Fibroblast of villous mesenchyme (primary cell): ENCODE data around the gene FEN1. TPM values are rescaled to one million over a fixed set of nuclear protein-coding genes. Genes with fewer than 3 reads are reported as not detected.

Source experiments
- DNase-seq: peaks from one replicate; pipeline ENCODE4 v3.0.0-alpha.2; 2010; ENCODE audit warnings: low read depth
- H3K4me3 ChIP-seq: 2 replicates; pipeline ENCODE4 v1.5.1; 2011; ENCODE audit warnings: low read depth, mild to moderate bottlenecking, low read length
- CTCF ChIP-seq: IDR thresholded peaks from 2 replicates; pipeline ENCODE4 v1.5.1; 2012; ENCODE audit warnings: low read depth, mild to moderate bottlenecking, low read length; ENCODE audit not compliant: insufficient read depth
- total RNA-seq: library from RNA; depleted of rRNA; stranded (reverse); fragments of >200 nt; gene quantifications from 2 replicates; pipeline ENCODE4 v1.2.3, GENCODE V29; 2012

The FEN1 gene
- total RNA-seq, 1 donor: 27.6 TPM

GRCh38 chr11:61771195-61771894, 21.4 kb upstream of the FEN1 start:
- DNase-seq: no peak
- no peak overlapping the region for H3K4me3 ChIP-seq
- no peak for TF ChIP-seq CTCF

GRCh38 chr11:61771985-61772455, 20.7 kb upstream of the FEN1 start:
- no peak for DNase-seq
- H3K4me3 ChIP-seq: no peak overlapping the region
- no peak for TF ChIP-seq CTCF

- no peak for DNase-seq
- no peak overlapping the region for H3K4me3 ChIP-seq
- no peak for TF ChIP-seq CTCF
Measured at GRCh38 chr11:61773356-61773755, 19.4 kb upstream of the FEN1 start.

GRCh38 chr11:61773809-61774208, 18.9 kb upstream of the FEN1 start:
- no peak for TF ChIP-seq CTCF
- H3K4me3 ChIP-seq: no peak overlapping the region
- no peak for DNase-seq

- no peak overlapping the region for H3K4me3 ChIP-seq
- DNase-seq: no peak
- no peak for TF ChIP-seq CTCF
Measured at GRCh38 chr11:61774411-61774810, 18.3 kb upstream of the FEN1 start.

- H3K4me3 ChIP-seq: no peak overlapping the region
- no peak for TF ChIP-seq CTCF
- DNase-seq: no peak
Measured at GRCh38 chr11:61775106-61775505, 17.6 kb upstream of the FEN1 start.
